Measurements from ENCODE around the gene STK32A.

- TF ChIP-seq CTCF (IDR thresholded peaks at IDR 0.05) (no peak), POLR2AphosphoS5 (IDR thresholded peaks at IDR 0.05; ENCODE audit: low read depth, low read length) (no peak), REST (IDR thresholded peaks at IDR 0.05; ENCODE audit: insufficient read depth in 1 of 2, low read depth in 2 of 2, low read length in 1 of 2) (no peak)
Observed at GRCh38 chr5:147290261-147290660, 55.4 kb downstream of the STK32A start.
